Lung microvascular endothelial cell (primary cell): ENCODE results near the gene IFI27L1. TPM values are rescaled to one million over a fixed set of nuclear protein-coding genes. Genes with fewer than 3 reads are reported as not detected.
A peak's percentile ranks its signal among the peaks of the same experiment; 100 is the strongest.

Experiments used
- DNase-seq, 2 donors: peaks; one replicate each; pipeline versions ENCODE4 v3.0.0 to v3.0.0-alpha.2; 2010; ENCODE audit warnings: low read depth in 2 of 2
- total RNA-seq: library from RNA; depleted of rRNA; stranded (reverse); fragments of >200 nt; gene quantifications from 2 replicates; pipeline ENCODE4 v1.2.1, GENCODE V29; 2014

Gene IFI27L1, protein sequence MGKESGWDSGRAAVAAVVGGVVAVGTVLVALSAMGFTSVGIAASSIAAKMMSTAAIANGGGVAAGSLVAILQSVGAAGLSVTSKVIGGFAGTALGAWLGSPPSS
- 8.3 and 14.2 TPM in 2 replicates for total RNA-seq

- peak; percentile 96 for DNase-seq
These were observed at the start of gene IFI27L1, which contains the start of gene DDX24 for GRCh38 chr14:94080621-94081385. Gene IFI27L1 (plus strand): TSS chr14:94081310. CDS start chr14:94096938, 15,628 bp downstream. Gene DDX24 (minus strand): TSS chr14:94081202. CDS start chr14:94079742, 1,460 bp downstream.

GRCh38 chr14:94031883-94032279 is 49.2 kb upstream of the IFI27L1 start:
- DNase-seq = no peak

- DNase-seq = no peak
These were observed 46.2 kb upstream of the IFI27L1 start for GRCh38 chr14:94034886-94035285.

GRCh38 chr14:94036313-94037167 is 44.6 kb upstream of the IFI27L1 start:
- peak; percentile 69 to 72 for DNase-seq

GRCh38 chr14:94037954-94038353 is 43.2 kb upstream of the IFI27L1 start:
- no peak for DNase-seq

DNA sequence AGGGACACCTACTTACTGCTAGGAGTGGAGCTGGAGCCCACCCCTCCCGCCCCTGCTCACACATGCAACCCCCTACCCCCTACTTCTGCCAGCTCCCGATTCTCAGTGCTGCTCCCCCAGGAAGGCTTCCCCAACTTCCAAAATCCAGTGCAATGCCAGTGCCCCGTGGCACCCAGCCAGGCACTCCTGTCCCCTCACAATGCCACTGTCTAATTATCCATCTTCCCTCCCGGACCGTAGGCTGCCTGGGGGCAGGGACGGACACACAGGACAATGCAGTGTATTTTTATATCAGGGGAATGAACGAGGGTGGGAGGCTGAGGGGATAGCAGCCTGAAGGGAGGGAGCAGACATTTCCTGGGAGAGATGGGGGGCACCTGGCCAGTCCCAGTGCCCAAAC is 42.6 kb upstream of the IFI27L1 start:
- DNase-seq = no peak

DNA sequence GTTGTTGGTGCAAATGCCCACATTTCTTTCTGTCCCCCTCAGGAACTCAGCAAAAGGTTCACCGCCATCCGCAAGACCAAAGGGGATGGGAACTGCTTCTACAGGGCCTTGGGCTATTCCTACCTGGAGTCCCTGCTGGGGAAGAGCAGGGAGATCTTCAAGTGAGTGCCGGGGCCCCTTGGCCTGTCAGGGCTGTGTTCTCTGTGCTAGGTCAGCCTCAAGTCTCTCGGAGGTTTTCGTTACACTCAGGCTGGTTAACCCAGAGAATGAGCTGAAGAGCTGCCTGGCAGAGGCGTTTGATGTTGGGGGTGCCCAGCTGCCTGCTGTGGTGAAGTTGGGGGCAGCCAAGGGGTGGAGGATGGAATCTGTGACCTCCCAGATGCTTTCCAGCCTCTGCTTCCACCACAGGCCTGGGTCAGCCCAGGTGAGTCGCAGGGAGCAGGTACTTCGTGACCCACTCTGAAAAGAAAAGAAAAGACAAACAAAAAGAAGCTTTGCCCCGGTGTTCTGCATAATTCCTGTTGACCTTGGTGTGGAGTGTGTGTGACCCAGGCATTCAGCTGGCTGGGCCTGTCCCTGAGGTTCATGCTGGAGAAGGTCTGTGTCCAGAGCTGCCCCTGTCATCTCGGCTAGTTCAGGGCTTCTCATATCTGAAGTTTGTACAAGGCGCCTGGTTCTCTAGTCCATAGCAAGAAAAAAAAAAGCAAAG is 42.0 kb upstream of the IFI27L1 start:
- no peak for DNase-seq

DNA sequence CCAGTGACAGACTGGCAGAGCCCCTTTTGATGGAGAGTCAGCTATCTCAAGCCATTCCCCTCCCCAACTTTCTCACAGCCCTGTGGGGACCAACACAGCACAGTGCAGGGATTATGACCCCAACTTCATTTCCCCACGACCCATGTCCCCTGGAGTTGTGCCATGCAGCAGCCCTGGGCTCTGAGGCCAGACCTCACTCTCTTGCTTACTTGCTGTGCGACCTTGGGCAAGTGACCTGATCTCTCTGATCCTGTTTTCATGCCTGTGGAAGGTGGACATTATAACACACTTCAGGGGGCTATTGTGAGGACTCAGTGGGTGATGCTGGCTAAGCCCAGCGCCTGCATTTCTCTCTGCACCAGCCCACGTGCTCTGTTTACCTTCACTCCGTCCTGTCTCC is 40.9 kb upstream of the IFI27L1 start:
- no peak for DNase-seq

DNA sequence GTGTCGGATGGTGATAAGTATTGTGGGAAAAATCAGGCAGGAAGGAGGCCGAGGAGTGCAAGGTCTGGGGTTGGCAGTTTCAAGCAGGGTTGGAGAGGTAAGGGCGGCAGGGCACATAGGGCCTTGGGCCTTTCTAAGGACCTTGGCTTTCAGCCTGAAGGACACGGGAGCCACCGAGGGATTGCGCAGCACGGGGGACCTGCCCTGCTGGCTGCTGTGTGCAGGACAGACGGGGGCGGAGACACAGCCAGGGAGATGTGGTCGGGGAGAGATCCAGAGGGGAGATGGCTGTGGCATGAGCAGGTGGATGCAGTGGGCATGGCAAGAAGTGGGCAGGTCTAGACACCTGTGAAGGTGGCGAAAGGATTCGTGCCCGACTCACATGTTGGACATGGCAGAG is 40.3 kb upstream of the IFI27L1 start:
- no peak for DNase-seq

- no peak for DNase-seq
These were observed 39.4 kb upstream of the IFI27L1 start for GRCh38 chr14:94041551-94042346.

DNA sequence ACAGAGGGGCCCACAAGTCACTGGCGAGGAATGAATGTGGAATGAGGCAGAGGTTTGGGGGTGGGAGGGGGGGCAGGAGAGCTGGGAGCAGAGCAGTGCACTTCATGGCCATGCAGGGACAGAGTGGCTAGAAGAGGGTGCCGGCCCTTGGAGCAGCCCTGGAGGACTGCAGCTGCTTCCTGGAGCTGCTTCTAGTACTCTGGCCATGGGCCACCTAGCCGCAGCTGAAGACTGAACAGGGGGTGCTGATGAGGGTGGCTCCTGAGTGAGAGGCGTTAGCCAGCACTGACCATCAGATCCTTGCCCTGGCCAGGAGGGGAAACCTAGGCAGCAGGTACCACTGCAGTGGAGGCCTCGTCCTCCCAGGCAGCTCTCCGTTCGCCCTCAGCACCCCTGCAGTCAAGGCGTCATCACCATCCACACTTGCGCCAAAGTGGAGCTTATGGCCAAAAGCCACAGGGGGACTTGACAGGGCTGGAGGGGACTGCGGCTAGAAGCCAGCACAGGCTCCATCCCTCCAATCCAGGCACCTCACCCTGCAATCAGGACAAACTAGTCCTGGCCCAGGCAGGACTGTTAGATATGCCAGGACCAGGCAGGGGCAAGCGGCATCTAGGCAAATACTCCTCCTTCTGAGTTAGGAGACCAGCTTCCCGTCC is 38.5 kb upstream of the IFI27L1 start:
- no peak for DNase-seq

DNA sequence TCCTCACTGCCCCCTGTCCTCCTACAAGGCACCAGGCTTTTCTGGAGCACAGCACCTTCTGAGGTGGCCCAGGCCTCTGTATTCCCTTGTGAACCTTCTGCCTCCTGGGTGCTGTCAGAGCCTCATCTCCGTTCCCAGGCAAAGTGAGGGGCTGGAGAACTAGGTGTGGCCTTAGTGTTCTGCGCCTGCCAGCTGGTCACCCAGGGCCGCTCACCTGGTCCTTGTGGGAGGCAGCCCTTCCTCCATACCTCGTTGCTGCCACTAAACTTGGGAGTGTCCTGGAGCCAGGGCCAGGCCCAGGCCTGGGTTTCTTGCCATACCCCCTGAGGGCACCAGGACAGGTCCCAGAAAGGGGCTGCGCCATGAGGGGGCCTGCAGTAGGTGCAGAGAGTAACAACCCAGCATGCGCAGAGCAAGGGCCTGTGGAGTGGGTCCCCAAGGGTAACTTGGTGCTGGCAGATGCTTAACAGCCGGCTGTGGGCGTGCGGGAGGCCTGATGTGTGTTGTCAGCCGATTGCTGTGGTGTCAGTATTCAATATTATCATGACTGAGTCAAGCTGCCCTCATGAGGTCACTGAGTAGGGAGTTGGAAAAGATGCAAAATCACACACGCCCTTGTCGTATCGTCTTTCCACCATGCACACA is 37.9 kb upstream of the IFI27L1 start:
- no peak for DNase-seq

DNA sequence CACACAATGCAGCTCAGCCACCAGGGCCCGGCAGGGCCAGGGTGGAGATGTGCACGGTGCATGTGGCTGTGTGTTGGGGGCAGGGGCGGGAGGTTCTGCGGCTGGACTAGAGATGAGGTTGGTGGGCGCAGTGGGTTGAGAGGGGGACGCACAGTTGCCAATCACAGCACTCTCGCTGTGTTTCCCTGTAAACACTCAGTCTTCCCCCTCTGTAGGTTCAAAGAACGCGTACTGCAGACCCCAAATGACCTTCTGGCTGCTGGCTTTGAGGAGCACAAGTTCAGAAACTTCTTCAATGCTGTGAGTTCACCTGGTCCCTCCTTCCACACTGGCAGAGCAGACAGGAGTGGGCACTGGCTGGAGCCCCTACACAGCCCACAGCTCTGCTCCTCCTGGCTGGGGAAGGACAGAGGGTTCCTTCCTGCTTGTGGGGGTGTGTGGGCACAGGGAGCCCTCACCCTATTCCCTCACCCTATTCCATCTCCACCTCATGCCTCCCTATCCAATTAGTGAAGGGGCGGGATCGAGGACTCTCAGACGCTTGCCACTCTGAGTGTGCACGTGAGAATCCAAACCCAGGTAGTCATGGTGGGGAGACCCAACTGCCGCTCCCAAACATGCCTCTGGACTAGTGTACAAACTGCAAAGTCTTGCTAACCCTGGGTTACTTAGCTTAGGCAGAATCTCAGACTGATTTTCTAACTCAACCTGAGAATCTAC is 37.2 kb upstream of the IFI27L1 start:
- no peak for DNase-seq

- no peak for DNase-seq
These were observed 36.5 kb upstream of the IFI27L1 start for GRCh38 chr14:94044476-94045091.

- no peak for DNase-seq
These were observed 36.0 kb upstream of the IFI27L1 start for GRCh38 chr14:94045101-94045500.

DNA sequence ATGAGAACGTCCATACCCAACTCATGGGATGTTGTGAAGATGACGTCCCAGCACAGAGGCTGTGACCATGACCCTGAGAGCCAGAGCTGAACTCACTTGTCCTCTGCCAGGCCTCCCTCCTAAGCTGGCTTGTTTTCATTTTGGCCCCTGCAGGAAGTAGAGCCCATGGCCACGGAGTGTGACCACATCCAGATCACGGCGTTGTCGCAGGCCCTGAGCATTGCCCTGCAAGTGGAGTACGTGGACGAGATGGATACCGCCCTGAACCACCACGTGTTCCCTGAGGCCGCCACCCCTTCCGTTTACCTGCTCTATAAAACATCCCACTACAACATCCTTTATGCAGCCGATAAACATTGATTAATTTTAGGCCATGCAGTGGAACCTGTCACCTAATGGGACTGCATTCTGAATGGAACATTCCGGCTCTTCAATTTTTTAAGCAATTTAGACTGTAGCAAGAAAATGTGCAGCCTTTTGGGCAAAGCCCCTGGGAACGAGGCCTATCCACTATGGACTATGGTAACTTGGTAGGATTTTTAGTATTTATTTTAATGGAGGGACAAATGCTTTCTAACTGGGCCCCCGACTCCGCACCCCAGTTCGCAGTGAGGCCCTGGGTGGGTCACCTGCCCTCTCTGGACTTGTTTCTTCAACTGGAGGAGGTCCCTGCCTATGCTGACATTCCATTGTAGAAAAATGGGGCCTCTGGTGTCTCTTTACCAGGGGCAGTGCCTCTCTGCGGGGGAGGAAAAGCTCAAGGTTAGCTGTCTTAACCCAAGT is 35.4 kb upstream of the IFI27L1 start:
- DNase-seq = no peak

DNA sequence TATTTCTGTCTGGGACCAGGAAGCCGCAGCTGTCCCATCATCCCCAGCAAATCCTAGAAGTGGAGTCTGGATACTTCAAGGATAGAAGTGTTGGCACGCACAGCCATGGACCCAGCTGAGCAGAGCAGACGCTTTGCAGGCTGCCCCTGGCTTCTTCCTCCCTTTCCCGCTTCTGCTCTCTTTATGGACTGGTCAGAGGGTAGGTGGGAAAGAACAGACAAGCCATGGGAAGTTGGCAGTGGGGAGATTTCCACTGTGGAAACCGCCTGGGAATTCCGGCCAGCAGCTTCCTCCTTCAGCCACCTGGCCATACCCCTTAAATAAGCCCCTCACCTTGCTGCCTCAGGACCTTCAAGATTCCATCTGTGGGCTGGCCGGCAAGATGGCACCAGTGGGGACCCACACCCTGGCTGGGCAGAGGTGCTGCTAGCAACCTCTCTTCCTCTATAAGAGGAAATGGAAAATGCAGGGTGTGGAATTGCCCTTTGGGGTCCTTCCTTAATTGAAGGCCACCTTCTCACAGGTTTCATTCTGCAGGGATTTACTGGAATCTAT is 34.3 kb upstream of the IFI27L1 start:
- no peak for DNase-seq

DNA sequence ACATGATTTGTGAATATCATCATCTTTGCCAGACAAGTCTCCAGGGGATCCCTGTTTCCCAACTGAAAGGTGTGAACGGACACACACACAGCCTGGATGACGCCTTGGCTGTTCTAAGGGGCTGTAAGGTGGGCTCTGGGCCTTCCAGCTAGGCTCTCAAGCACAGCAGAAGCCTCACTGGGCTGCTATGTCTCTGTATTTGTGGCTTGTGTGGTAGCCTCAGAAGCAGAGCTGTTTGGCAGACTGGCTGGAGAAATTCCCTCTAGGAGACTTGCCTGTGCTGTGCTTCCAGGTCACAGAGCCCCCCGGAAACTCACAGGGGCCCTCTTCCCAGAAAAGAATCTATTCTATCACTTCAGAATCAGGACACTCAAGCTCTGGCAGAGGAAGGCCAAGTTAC is 33.5 kb upstream of the IFI27L1 start:
- no peak for DNase-seq
